ENCODE data around the gene CEP128. TPM values are rescaled to one million over a fixed set of nuclear protein-coding genes. Genes with fewer than 3 reads are reported as not detected.

Gene CEP128
- total RNA-seq, 2 experiments from 2014 or later, result 12.3 to 13.0 TPM

DNA sequence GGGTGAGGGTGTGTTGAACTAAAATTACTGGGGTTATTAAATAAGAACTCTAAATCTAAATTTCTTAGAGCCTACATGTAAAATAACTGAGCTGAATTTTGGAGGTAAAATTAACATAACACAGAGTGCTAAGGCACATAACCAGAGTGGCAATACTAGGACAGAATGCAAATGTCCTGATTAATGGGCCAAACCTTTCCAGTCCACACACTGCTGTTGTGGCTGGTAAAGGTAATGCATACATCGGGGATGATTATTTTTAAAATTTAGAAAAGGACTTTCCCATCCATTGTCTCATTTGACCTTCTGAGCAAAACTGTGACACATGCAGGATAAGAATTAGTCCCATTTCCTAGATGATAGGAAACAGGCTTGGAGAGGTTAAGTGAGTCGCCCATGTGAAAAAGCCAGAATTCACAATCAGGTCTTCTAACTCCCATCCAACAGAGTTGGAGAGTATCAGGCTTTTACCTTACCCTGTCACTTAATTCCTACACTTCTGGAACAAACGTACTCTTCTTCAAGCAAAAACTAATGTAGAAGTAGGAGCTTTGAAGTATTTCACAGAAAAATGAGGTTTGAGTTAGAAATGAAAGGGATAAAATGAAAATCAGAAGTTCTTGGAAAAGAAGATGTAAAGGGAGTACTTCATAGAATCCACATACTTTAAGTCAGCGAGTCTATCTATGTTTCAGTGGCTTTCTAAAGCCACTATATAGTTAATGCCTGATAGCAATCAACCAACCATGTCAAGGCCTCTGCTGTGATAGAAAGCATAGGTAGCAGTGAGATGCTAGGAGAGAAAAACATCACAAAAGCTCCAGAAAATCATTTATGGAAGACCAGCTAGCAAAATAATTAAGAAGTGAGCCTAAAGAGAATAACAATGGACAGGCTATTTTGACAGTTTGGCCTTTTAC lies 395.3 kb downstream of the CEP128 start:
- no peaks in the 10 kb centered on the region for H3K4me1 Mint-ChIP-seq (ENCODE audit: low read depth)
- POLR2A ChIA-PET, result no interaction called here
- no peak overlapping the region for H3K4me3 Mint-ChIP-seq

DNA sequence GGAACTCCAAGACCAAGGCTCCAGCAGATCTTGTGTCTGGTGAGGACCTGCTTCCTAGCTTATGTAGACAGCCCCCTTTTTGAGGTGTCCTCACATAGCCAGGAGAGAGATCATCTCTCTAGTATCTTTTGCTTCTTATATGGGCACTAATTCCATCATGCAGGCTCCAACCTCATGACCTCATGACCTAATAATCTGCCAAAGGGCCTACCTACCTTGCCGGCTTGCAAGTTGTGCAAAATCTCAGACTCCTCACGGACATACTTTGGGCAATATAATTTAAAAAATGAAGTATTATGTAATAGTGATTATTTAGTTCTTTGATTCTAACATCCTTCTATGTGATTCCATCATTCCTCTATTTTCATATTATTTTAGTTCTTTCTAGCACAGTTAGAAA lies 397.2 kb downstream of the CEP128 start:
- no peak for ATAC-seq (ENCODE audit: poor library complexity)
- CTCF ChIA-PET, result no interaction called here
- peaks cover 3 to 16% of the 10 kb centered on the region in 2 experiments for H3K9me3 ChIP-seq (ENCODE audit: control insufficient read depth in 1 of 2, insufficient read depth in 1 of 2, low read length in 2 of 2)
- no peak overlapping the region for H3K4me3 ChIP-seq (ENCODE audit: low read length)
- H3K27ac Mint-ChIP-seq, result no peak overlapping the region
- H3K27me3 ChIP-seq (ENCODE audit: control insufficient read depth in 1 of 2, insufficient read depth in 2 of 2, low read length in 2 of 2), result no peaks in the 10 kb centered on the region
- H3K36me3 Mint-ChIP-seq (ENCODE audit: low read depth), result peaks cover 7% of the 10 kb centered on the region
- no peaks in the 10 kb centered on the region for H3K4me1 ChIP-seq (ENCODE audit: insufficient read depth, low read length)
- H3K27me3 Mint-ChIP-seq, result no peaks in the 10 kb centered on the region
- POLR2A ChIA-PET, result no interaction called here
- peaks cover 3% of the 10 kb centered on the region for H3K9me3 Mint-ChIP-seq
- no peak overlapping the region for H3K4me3 Mint-ChIP-seq
- no peak for DNase-seq
- no peak overlapping the region for H3K27ac ChIP-seq (ENCODE audit: low read depth in 1 of 2, low read length in 2 of 2)
- intact Hi-C loops (cut with DNase I, micrococcal nuclease), result no loop called here
- H3K36me3 ChIP-seq (ENCODE audit: insufficient read depth, low read length), result no peaks in the 10 kb centered on the region
- TF ChIP-seq, protein P1, sequence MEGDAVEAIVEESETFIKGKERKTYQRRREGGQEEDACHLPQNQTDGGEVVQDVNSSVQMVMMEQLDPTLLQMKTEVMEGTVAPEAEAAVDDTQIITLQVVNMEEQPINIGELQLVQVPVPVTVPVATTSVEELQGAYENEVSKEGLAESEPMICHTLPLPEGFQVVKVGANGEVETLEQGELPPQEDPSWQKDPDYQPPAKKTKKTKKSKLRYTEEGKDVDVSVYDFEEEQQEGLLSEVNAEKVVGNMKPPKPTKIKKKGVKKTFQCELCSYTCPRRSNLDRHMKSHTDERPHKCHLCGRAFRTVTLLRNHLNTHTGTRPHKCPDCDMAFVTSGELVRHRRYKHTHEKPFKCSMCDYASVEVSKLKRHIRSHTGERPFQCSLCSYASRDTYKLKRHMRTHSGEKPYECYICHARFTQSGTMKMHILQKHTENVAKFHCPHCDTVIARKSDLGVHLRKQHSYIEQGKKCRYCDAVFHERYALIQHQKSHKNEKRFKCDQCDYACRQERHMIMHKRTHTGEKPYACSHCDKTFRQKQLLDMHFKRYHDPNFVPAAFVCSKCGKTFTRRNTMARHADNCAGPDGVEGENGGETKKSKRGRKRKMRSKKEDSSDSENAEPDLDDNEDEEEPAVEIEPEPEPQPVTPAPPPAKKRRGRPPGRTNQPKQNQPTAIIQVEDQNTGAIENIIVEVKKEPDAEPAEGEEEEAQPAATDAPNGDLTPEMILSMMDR (IDR thresholded peaks at IDR 0.05), result no peak
- no peaks in the 10 kb centered on the region for H3K4me1 Mint-ChIP-seq (ENCODE audit: low read depth)

More for the DNA sequence above, 395.3 kb downstream of the CEP128 start:
- Mint-ChIP-seq H3K9me3 (no peaks in the 10 kb centered on the region), H3K27me3 (no peaks in the 10 kb centered on the region), H3K27ac (no peak overlapping the region), H3K36me3 (ENCODE audit: low read depth) (peaks cover 4% of the 10 kb centered on the region)
- no peak overlapping the region for H3K27ac ChIP-seq (ENCODE audit: low read depth in 1 of 2, low read length in 2 of 2)
- H3K9me3 ChIP-seq (ENCODE audit: control insufficient read depth in 1 of 2, insufficient read depth in 1 of 2, low read length in 2 of 2), result peaks cover 0 to 6% of the 10 kb centered on the region in 2 experiments
- ATAC-seq (ENCODE audit: poor library complexity) (no peak), DNase-seq (no peak)
- H3K27me3 ChIP-seq (ENCODE audit: control insufficient read depth in 1 of 2, insufficient read depth in 2 of 2, low read length in 2 of 2), result no peaks in the 10 kb centered on the region
- CTCF ChIA-PET, result no interaction called here
- TF ChIP-seq, protein P1 (IDR thresholded peaks at IDR 0.05), result no peak
- no peaks in the 10 kb centered on the region for H3K4me1 ChIP-seq (ENCODE audit: insufficient read depth, low read length)
- no peak overlapping the region for H3K4me3 ChIP-seq (ENCODE audit: low read length)
- intact Hi-C loops (cut with DNase I, micrococcal nuclease), result no loop called here
- H3K36me3 ChIP-seq (ENCODE audit: insufficient read depth, low read length), result no peaks in the 10 kb centered on the region

DNA sequence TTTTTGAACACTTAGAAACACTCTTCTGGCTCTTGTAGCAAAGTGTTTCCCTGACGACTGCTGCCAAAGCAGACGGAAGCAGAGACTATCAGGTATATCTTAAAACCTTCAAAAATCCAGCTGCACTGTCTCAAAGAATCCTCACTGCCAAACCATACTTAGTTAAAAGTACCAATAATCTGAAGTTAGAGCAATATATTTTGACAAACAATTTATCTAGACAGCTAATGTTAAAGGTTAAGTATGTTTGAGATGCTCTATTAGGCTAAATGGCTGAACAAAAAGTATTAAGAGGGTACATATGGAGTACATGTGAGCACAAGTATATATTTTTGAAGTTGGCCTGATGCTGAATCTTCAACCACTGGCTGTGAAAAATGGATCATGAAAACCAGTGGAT lies 398.3 kb downstream of the CEP128 start:
- Histone ChIP-seq H3K27me3 (ENCODE audit: control insufficient read depth in 1 of 2, insufficient read depth in 2 of 2, low read length in 2 of 2) (no peaks in the 10 kb centered on the region), H3K27ac (ENCODE audit: low read depth in 1 of 2, low read length in 2 of 2) (no peak overlapping the region), H3K36me3 (ENCODE audit: insufficient read depth, low read length) (no peaks in the 10 kb centered on the region), H3K4me3 (ENCODE audit: low read length) (no peak overlapping the region), H3K4me1 (ENCODE audit: insufficient read depth, low read length) (no peaks in the 10 kb centered on the region), H3K9me3 (ENCODE audit: control insufficient read depth in 1 of 2, insufficient read depth in 1 of 2, low read length in 2 of 2) (peaks cover 3 to 16% of the 10 kb centered on the region in 2 experiments)
- CTCF ChIA-PET, result no interaction called here
- Mint-ChIP-seq H3K36me3 (ENCODE audit: low read depth) (peaks cover 13% of the 10 kb centered on the region), H3K4me3 (no peak overlapping the region), H3K4me1 (ENCODE audit: low read depth) (no peaks in the 10 kb centered on the region), H3K27me3 (no peaks in the 10 kb centered on the region), H3K9me3 (peaks cover 3% of the 10 kb centered on the region), H3K27ac (no peak overlapping the region)
- POLR2A ChIA-PET, result no interaction called here
- ATAC-seq (ENCODE audit: poor library complexity) (no peak), DNase-seq (no peak)
- intact Hi-C loops (cut with DNase I, micrococcal nuclease), result no loop called here
- TF ChIP-seq, protein P1 (IDR thresholded peaks at IDR 0.05), result no peak
